Ishikawa (cell line): ENCODE results near the gene TMEM183A.

Experiments used
- CEBPB ChIP-seq: IDR thresholded peaks from 2 replicates; pipeline ENCODE4 v1.6.1; 2012
- EGR1 ChIP-seq: IDR thresholded peaks from 2 replicates; pipeline ENCODE4 v1.6.1; 2012
- EP300 ChIP-seq: IDR thresholded peaks from 2 replicates; pipeline ENCODE4 v1.6.1; 2012; ENCODE audit warnings: borderline replicate concordance
- TAF1 ChIP-seq: IDR thresholded peaks from 2 replicates; pipeline ENCODE4 v1.6.1; 2012; ENCODE audit warnings: low read depth, mild to moderate bottlenecking
- TCF12 ChIP-seq: IDR thresholded peaks from 2 replicates; pipeline ENCODE4 v1.6.1; 2012; ENCODE audit warnings: low read depth
- TEAD4 ChIP-seq: IDR thresholded peaks from 2 replicates; pipeline ENCODE4 v1.6.1; 2012
- YY1 ChIP-seq: IDR thresholded peaks from 2 replicates; pipeline ENCODE4 v1.6.1; 2012; ENCODE audit warnings: low read depth
- ZBTB7A ChIP-seq: IDR thresholded peaks from 2 replicates; pipeline ENCODE4 v1.6.1; 2012; ENCODE audit warnings: low read depth
- TF ChIP-seq, protein P1 (sequence below): IDR thresholded peaks from 2 replicates; pipeline ENCODE4 v1.6.1; 2012
- TF ChIP-seq, protein P2 (sequence below): IDR thresholded peaks from 2 replicates; pipeline ENCODE4 v1.6.1; 2012; ENCODE audit warnings: low read depth, mild to moderate bottlenecking

DNA sequence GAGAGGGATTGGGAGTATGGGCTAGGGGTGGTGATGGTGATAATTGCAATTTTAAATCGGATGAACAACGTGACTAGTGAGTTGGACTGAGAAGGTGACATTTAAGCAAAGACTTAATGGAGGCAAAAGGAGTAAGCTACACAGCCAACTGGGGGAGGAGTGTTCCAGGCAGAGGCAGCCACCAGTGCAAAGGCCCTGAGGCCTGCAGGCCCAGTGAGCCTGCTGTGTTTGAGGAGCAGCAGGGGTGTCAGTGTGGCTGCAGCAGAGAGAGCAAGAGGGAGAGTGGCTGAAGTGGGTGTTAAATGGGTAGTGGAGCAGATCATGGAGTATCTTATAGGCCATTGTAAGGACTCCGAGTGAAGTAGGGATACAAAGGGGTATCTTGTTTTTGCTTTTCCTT, 59.8 kb downstream of the TMEM183A start:
- no peak for TF ChIP-seq EGR1
- TF ChIP-seq CEBPB = no peak
- no peak for TF ChIP-seq TEAD4
- TF ChIP-seq ZBTB7A = no peak
- TF ChIP-seq, protein P1, sequence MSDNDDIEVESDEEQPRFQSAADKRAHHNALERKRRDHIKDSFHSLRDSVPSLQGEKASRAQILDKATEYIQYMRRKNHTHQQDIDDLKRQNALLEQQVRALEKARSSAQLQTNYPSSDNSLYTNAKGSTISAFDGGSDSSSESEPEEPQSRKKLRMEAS = no peak
- TF ChIP-seq TAF1 = no peak
- TF ChIP-seq TCF12 = no peak
- no peak for TF ChIP-seq EP300
- no peak for TF ChIP-seq YY1
- TF ChIP-seq, protein P2, sequence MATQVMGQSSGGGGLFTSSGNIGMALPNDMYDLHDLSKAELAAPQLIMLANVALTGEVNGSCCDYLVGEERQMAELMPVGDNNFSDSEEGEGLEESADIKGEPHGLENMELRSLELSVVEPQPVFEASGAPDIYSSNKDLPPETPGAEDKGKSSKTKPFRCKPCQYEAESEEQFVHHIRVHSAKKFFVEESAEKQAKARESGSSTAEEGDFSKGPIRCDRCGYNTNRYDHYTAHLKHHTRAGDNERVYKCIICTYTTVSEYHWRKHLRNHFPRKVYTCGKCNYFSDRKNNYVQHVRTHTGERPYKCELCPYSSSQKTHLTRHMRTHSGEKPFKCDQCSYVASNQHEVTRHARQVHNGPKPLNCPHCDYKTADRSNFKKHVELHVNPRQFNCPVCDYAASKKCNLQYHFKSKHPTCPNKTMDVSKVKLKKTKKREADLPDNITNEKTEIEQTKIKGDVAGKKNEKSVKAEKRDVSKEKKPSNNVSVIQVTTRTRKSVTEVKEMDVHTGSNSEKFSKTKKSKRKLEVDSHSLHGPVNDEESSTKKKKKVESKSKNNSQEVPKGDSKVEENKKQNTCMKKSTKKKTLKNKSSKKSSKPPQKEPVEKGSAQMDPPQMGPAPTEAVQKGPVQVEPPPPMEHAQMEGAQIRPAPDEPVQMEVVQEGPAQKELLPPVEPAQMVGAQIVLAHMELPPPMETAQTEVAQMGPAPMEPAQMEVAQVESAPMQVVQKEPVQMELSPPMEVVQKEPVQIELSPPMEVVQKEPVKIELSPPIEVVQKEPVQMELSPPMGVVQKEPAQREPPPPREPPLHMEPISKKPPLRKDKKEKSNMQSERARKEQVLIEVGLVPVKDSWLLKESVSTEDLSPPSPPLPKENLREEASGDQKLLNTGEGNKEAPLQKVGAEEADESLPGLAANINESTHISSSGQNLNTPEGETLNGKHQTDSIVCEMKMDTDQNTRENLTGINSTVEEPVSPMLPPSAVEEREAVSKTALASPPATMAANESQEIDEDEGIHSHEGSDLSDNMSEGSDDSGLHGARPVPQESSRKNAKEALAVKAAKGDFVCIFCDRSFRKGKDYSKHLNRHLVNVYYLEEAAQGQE = no peak
